A549 treated with Mapracorat at 1 μM for 4 hours (cell line): ENCODE measurements around the gene OPRPN. TPM values are rescaled to one million over a fixed set of nuclear protein-coding genes. Genes with fewer than 3 reads are reported as not detected.

Source experiments
- total RNA-seq: library from RNA; stranded (reverse); fragments of 200-300 nt; extraction: Qiagen RNA extraction; gene quantifications from 5 replicates; pipeline ENCODE4 v1.2.3, GENCODE V29; 2022

The OPRPN gene, protein sequence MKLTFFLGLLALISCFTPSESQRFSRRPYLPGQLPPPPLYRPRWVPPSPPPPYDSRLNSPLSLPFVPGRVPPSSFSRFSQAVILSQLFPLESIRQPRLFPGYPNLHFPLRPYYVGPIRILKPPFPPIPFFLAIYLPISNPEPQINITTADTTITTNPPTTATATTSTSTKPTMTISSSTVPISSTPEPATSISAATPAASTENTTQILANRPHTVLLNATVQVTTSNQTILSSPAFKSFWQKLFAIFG
- total RNA-seq, result not detected in 5 replicates

DNA sequence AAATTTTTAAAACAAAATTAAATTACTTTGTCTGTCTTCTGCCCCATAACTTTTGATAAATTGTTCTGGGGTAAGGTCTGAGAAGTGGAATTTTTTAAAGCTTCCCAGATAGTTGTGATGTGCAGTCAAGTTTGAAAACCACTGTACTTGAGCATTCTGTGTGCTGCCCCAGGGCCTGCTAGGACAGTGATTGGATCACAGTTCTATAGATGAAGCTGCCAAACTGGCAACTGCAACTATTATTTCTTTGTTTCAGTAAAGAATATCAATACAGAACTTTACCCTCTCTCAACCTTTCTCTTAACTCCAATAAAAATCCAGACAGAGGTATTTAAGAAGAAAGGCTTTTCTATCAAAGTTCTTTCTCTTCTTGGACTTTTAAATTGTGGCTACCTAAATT lies at the start of gene OPRPN:
TSS of gene OPRPN (plus strand) at position 361 of the 400 bp plus-strand sequence. CDS start 1,346 bp downstream, outside the sequence.

GRCh38 chr4:70360460-70360859 lies 37.3 kb upstream of the OPRPN start, which contains the start of gene SMR3A:
Gene SMR3A (plus strand): TSS chr4:70360760. CDS start chr4:70362116, 1,356 bp downstream.

GRCh38 chr4:70382691-70383181 lies 15.0 kb upstream of the OPRPN start, which contains the start of gene SMR3B:
Gene SMR3B (plus strand): TSS chr4:70383131. CDS start chr4:70384511, 1,380 bp downstream.

Other genes starting within 250 kb of the OPRPN start
- gene PRR27, start 243.7 kb upstream of the OPRPN start, total RNA-seq, result not detected in 5 replicates
- gene ODAM, start 202.2 kb upstream of the OPRPN start, total RNA-seq, result not detected in 5 replicates
- not detected in 5 replicates for gene FDCSP, start 171.8 kb upstream of the OPRPN start, total RNA-seq
- gene CSN3, start 155.3 kb upstream of the OPRPN start, total RNA-seq, result not detected in 5 replicates
- gene CABS1, start 63.0 kb upstream of the OPRPN start, total RNA-seq, result not detected in 5 replicates
- gene SMR3A, start 37.2 kb upstream of the OPRPN start, total RNA-seq, result not detected in 5 replicates
- not detected in 5 replicates for gene SMR3B, start 14.8 kb upstream of the OPRPN start, total RNA-seq
- gene MUC7, start 74.3 kb downstream of the OPRPN start, total RNA-seq, result not detected in 5 replicates
- not detected in 5 replicates for gene AMTN, start 120.6 kb downstream of the OPRPN start, total RNA-seq
- gene AMBN, start 194.3 kb downstream of the OPRPN start, total RNA-seq, result not detected in 5 replicates
- 0.02 TPM in 1 of 5 replicates, not detected in the others for gene ENAM, start 230.8 kb downstream of the OPRPN start, total RNA-seq